Thyroid gland (tissue), 4 donors: ENCODE measurements around the gene DLGAP3. TPM values are rescaled to one million over a fixed set of nuclear protein-coding genes. Genes with fewer than 3 reads are reported as not detected.

ENCODE experiments used
- DNase-seq, 2 donors: peaks; one replicate each; pipeline ENCODE4 v3.0.0-alpha.2; 2019
- H3K27ac ChIP-seq, 3 donors: fragments of 200-600 bp; sonication (generic); 1 replicate in 2 of 3; 2 replicates in 1 of 3; pipeline ENCODE4 v1.5.1; 2016 to 2019; ENCODE audit warnings: mild to moderate bottlenecking in 1 of 3, moderate library complexity in 1 of 3
- H3K27me3 ChIP-seq: fragments of 200-600 bp; sonication (generic); one replicate; pipeline ENCODE4 v1.5.1; 2019
- H3K36me3 ChIP-seq, 2 donors: fragments of 200-600 bp; sonication (generic); one replicate each; pipeline ENCODE4 v1.5.1; 2016 to 2019
- H3K4me1 ChIP-seq, 2 donors: fragments of 200-600 bp; sonication (generic); one replicate each; pipeline ENCODE4 v1.5.1; 2017 to 2019
- H3K4me3 ChIP-seq, 3 donors: fragments of 200-600 bp; sonication (generic); replicated peaks in 1 of 3; 1 replicate in 2 of 3; 2 replicates in 1 of 3; pipeline ENCODE4 v1.5.1; 2016; ENCODE audit warnings: mild to moderate bottlenecking in 1 of 3
- H3K9me3 ChIP-seq: fragments of 200-600 bp; sonication (generic); one replicate; pipeline ENCODE4 v1.5.1; 2017
- POLR2A ChIP-seq, 2 donors: fragments of 450-650 bp; IDR thresholded peaks; one replicate each; pipeline ENCODE4 v1.6.1; 2017; ENCODE audit warnings: antibody characterized with exemption in 2 of 2, mild to moderate bottlenecking in 2 of 2, moderate library complexity in 1 of 2
- WGBS, 2 donors: methylation state at CpG; one replicate each; pipeline ENCODE4 v1.1.5; 2017; 5-methylcytosine and 5-hydroxymethylcytosine counted together
- intact Hi-C: fragments of 100-400 bp; cut with DNase I; formaldehyde crosslinking; loops from one replicate; pipeline ENCODE4 v1.15.1; 2023
- total RNA-seq, 4 donors: library from RNA; depleted of rRNA; stranded (reverse); fragments of >200 nt; gene quantifications; one replicate each; pipeline ENCODE4 v1.2.3, GENCODE V29; 2016
- TF ChIP-seq, protein P1 (sequence below), 6 experiments: fragments of 200-600 bp in 3 of 6; fragments of 450-650 bp in 3 of 6; sonication (generic) in 3 of 6; IDR thresholded peaks; one replicate each; pipeline ENCODE4 v1.5.1; 2016 to 2019; ENCODE audit warnings: antibody characterized with exemption in 6 of 6, mild to moderate bottlenecking in 2 of 6, inconsistent platforms in 1 of 6, moderate library complexity in 1 of 6

Gene DLGAP3
- total RNA-seq, 4 donors from 2014 or later: 0.22 to 0.67 TPM; not detected in 2

- 26 to 42% methylated on average over 2 of the region's 2 CpGs for WGBS, 2 donors
Observed at GRCh38 chr1:34898330-34898761, 31.1 kb downstream of the DLGAP3 start.

GRCh38 chr1:34896612-34897011 is 32.8 kb downstream of the DLGAP3 start:
- no peak overlapping the region for H3K4me3 ChIP-seq
- intact Hi-C loops: no loop called here
- no peak for DNase-seq
- WGBS, 2 donors: 74 to 91% methylated on average over 1 of the region's 1 CpG
- no peaks in the 10 kb centered on the region for H3K27me3 ChIP-seq
- H3K9me3 ChIP-seq: no peaks in the 10 kb centered on the region
- H3K36me3 ChIP-seq: no peaks in the 10 kb centered on the region
- TF ChIP-seq, protein P1, sequence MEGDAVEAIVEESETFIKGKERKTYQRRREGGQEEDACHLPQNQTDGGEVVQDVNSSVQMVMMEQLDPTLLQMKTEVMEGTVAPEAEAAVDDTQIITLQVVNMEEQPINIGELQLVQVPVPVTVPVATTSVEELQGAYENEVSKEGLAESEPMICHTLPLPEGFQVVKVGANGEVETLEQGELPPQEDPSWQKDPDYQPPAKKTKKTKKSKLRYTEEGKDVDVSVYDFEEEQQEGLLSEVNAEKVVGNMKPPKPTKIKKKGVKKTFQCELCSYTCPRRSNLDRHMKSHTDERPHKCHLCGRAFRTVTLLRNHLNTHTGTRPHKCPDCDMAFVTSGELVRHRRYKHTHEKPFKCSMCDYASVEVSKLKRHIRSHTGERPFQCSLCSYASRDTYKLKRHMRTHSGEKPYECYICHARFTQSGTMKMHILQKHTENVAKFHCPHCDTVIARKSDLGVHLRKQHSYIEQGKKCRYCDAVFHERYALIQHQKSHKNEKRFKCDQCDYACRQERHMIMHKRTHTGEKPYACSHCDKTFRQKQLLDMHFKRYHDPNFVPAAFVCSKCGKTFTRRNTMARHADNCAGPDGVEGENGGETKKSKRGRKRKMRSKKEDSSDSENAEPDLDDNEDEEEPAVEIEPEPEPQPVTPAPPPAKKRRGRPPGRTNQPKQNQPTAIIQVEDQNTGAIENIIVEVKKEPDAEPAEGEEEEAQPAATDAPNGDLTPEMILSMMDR (IDR thresholded peaks at IDR 0.05): no peak
- H3K4me1 ChIP-seq: no peaks in the 10 kb centered on the region
- no peak overlapping the region for H3K27ac ChIP-seq

More at GRCh38 chr1:34898330-34898761, 31.1 kb downstream of the DLGAP3 start:
- TF ChIP-seq, protein P1 (IDR thresholded peaks at IDR 0.05): no peak
- TF ChIP-seq POLR2A (IDR thresholded peaks at IDR 0.05): no peak
- Histone ChIP-seq H3K36me3 (no peaks in the 10 kb centered on the region), H3K9me3 (no peaks in the 10 kb centered on the region), H3K27me3 (no peaks in the 10 kb centered on the region), H3K4me3 (no peak overlapping the region), H3K27ac (no peak overlapping the region), H3K4me1 (no peaks in the 10 kb centered on the region)
- DNase-seq: no peak
- intact Hi-C loops: no loop called here

GRCh38 chr1:34889705-34890104 is 39.7 kb downstream of the DLGAP3 start:
- intact Hi-C loops: no loop called here
- 46 to 66% methylated on average over 4 of the region's 4 CpGs for WGBS, 2 donors
- no peaks in the 10 kb centered on the region for H3K9me3 ChIP-seq
- TF ChIP-seq, protein P1 (IDR thresholded peaks at IDR 0.05): no peak
- no peak for TF ChIP-seq POLR2A (IDR thresholded peaks at IDR 0.05)
- H3K4me1 ChIP-seq: peaks cover 7 to 11% of the 10 kb centered on the region in 2 donors
- H3K36me3 ChIP-seq: no peaks in the 10 kb centered on the region
- no peak overlapping the region for H3K4me3 ChIP-seq
- H3K27me3 ChIP-seq: peaks cover 14% of the 10 kb centered on the region
- no peak for DNase-seq
- no peak overlapping the region for H3K27ac ChIP-seq

DNA sequence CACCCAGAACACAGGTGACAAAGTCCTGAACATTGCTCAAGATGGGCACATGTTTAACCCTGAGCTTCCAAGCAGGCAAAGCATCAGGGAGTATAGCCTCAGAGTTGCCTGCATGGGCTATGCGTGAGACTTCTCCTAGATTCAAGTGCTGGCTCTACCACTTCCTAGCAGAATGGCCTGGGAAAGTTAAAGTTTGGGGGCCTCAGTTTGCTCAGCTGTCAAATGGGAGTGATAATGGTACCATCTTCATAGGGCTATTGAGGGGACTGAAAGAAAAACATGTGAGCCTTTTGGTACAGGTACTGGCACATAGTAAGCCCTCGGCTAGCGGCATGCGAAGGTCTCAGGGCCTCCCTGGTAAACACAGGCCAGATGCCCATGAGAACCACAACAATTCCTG is 41.9 kb downstream of the DLGAP3 start:
- TF ChIP-seq, protein P1 (IDR thresholded peaks at IDR 0.05): no peak
- no peak for TF ChIP-seq POLR2A (IDR thresholded peaks at IDR 0.05)
- no peaks in the 10 kb centered on the region for H3K9me3 ChIP-seq

GRCh38 chr1:34885405-34886247 is 43.8 kb downstream of the DLGAP3 start:
- Histone ChIP-seq H3K27ac (no peak overlapping the region), H3K27me3 (peaks cover 16% of the 10 kb centered on the region), H3K4me1 (peaks cover 7 to 11% of the 10 kb centered on the region in 2 donors), H3K4me3 (peak overlapping the region in 1 of 3 donors; percentile 10), H3K9me3 (no peaks in the 10 kb centered on the region), H3K36me3 (no peaks in the 10 kb centered on the region)
- WGBS, 2 donors: 5 to 8% methylated on average over 5 to 10 of the region's 80 CpGs
- peak; percentile 35 to 53 for DNase-seq
- no peak for TF ChIP-seq POLR2A (IDR thresholded peaks at IDR 0.05)
- TF ChIP-seq, protein P1 (IDR thresholded peaks at IDR 0.05): no peak
- intact Hi-C loops: no loop called here

More for the DNA sequence above, 41.9 kb downstream of the DLGAP3 start:
- H3K36me3 ChIP-seq: no peaks in the 10 kb centered on the region
- WGBS, 2 donors: 86 to 96% methylated on average over 4 of the region's 4 CpGs
- no peak overlapping the region for H3K4me3 ChIP-seq
- no peak for DNase-seq
- H3K27ac ChIP-seq: no peak overlapping the region
- H3K27me3 ChIP-seq: peaks cover 16% of the 10 kb centered on the region
- H3K4me1 ChIP-seq: peaks cover 7 to 11% of the 10 kb centered on the region in 2 donors
- intact Hi-C loops: no loop called here
